Activated CD4-positive, CD25-positive, alpha-beta regulatory T cell treated with anti-CD3 and anti-CD28 coated beads, Interleukin-2, amount 50 U/mL, for 72 hours (primary cell): ENCODE measurements around the gene HOXB2.
A peak's percentile ranks its signal among the peaks of the same experiment; 100 is the strongest.

Experiments
- DNase-seq: peaks from one replicate; pipeline ENCODE4 v3.0.0; 2021

Gene HOXB2

GRCh38 chr17:48578616-48579470 lies 33.9 kb upstream of the HOXB2 start:
- DNase-seq = no peak

GRCh38 chr17:48577946-48578615 lies 33.2 kb upstream of the HOXB2 start, which contains the start of gene HOXB4:
Gene HOXB4, minus strand, starts transcription at chr17:48578350. Its CDS starts 31 bp downstream, at chr17:48578319.
- DNase-seq = peak; percentile 65

- DNase-seq = no peak
Observed at GRCh38 chr17:48577330-48577945, 32.5 kb upstream of the HOXB2 start.

- DNase-seq = no peak
Observed at GRCh38 chr17:48576479-48577309, 31.8 kb upstream of the HOXB2 start.

- no peak for DNase-seq
Observed at GRCh38 chr17:48575673-48576478, 31.0 kb upstream of the HOXB2 start.

GRCh38 chr17:48575066-48575582 lies 30.2 kb upstream of the HOXB2 start:
- no peak for DNase-seq

GRCh38 chr17:48574505-48575065 lies 29.7 kb upstream of the HOXB2 start:
- no peak for DNase-seq

GRCh38 chr17:48571826-48572417 lies 27.0 kb upstream of the HOXB2 start:
- DNase-seq = no peak

- DNase-seq = no peak
Observed at GRCh38 chr17:48571024-48571818, 26.3 kb upstream of the HOXB2 start.

GRCh38 chr17:48570325-48571023 lies 25.6 kb upstream of the HOXB2 start:
- no peak for DNase-seq

- DNase-seq = no peak
Observed at GRCh38 chr17:48569674-48570324, 24.9 kb upstream of the HOXB2 start.

- DNase-seq = no peak
Observed at GRCh38 chr17:48569240-48569582, 24.3 kb upstream of the HOXB2 start.

GRCh38 chr17:48568499-48569239 lies 23.8 kb upstream of the HOXB2 start:
- no peak for DNase-seq

GRCh38 chr17:48567646-48568354 lies 22.9 kb upstream of the HOXB2 start:
- no peak for DNase-seq

- DNase-seq = no peak
Observed at GRCh38 chr17:48567209-48567608, 22.3 kb upstream of the HOXB2 start.

GRCh38 chr17:48566717-48567116 lies 21.8 kb upstream of the HOXB2 start:
- no peak for DNase-seq

GRCh38 chr17:48565925-48566710 lies 21.2 kb upstream of the HOXB2 start:
- no peak for DNase-seq
